Activated naive CD8-positive, alpha-beta T cell treated with anti-CD3 and anti-CD28 coated beads, Interleukin-2, amount 10 ng/mL, durations not matched to agents 7 days and 5 days (primary cell): ENCODE data around the gene CHCHD3. TPM values are rescaled to one million over a fixed set of nuclear protein-coding genes. Genes with fewer than 3 reads are reported as not detected.
A peak's percentile ranks its signal among the peaks of the same experiment; 100 is the strongest.
"Not testable (repeated sequence)": the region's sequence is repeated elsewhere in the genome, so short reads cannot be mapped to it uniquely, and the experiment has no call there.

Experiments used
- ATAC-seq: fragments of 150-1000 bp; cut with Tn5 transposase; one replicate; pipeline ENCODE4 v1.10.0; 2021; ENCODE audit warnings: low read depth, moderate library complexity
- POLR2A ChIA-PET: fragments of 350-600 bp; sonication (Branson Sonifier 250); formaldehyde crosslinking; loops from one replicate; lab custom pipeline; 2021; ENCODE audit warnings: antibody characterized with exemption; lab: Charles Lee
- DNase-seq: peaks from one replicate; pipeline ENCODE4 v3.0.0; 2021
- H3K27ac Mint-ChIP-seq: one replicate; pipeline ENCODE4 v1.8.0; 2022; ENCODE audit warnings: mild to moderate bottlenecking, mixed read lengths
- H3K27me3 Mint-ChIP-seq: one replicate; pipeline ENCODE4 v1.8.0; 2022; ENCODE audit warnings: mild to moderate bottlenecking, moderate library complexity, mixed read lengths
- H3K36me3 Mint-ChIP-seq: one replicate; pipeline ENCODE4 v1.8.0; 2021; ENCODE audit warnings: mild to moderate bottlenecking, mixed read lengths
- H3K4me1 Mint-ChIP-seq: one replicate; pipeline ENCODE4 v1.8.0; 2021; ENCODE audit warnings: mixed read lengths
- H3K4me3 Mint-ChIP-seq: one replicate; pipeline ENCODE4 v1.8.0; 2022; ENCODE audit warnings: mild to moderate bottlenecking, moderate library complexity, mixed read lengths
- H3K9me3 Mint-ChIP-seq: one replicate; pipeline ENCODE4 v1.8.0; 2021; ENCODE audit warnings: mixed read lengths
- total RNA-seq, 2 experiments: library from RNA; stranded (reverse); gene quantifications; one replicate each; pipeline ENCODE4 v1.2.3, GENCODE V29; 2021

The CHCHD3 gene
- total RNA-seq, 2 experiments from 2014 or later, result 40.4 to 44.5 TPM

GRCh38 chr7:132905136-132905535, 176.8 kb downstream of the CHCHD3 start:
- peaks cover 27% of the 10 kb centered on the region for H3K36me3 Mint-ChIP-seq
- H3K4me3 Mint-ChIP-seq, POLR2A ChIA-PET, H3K4me1 Mint-ChIP-seq, H3K27me3 Mint-ChIP-seq, DNase-seq, H3K9me3 Mint-ChIP-seq, ATAC-seq, H3K27ac Mint-ChIP-seq: not testable (repeated sequence)

DNA sequence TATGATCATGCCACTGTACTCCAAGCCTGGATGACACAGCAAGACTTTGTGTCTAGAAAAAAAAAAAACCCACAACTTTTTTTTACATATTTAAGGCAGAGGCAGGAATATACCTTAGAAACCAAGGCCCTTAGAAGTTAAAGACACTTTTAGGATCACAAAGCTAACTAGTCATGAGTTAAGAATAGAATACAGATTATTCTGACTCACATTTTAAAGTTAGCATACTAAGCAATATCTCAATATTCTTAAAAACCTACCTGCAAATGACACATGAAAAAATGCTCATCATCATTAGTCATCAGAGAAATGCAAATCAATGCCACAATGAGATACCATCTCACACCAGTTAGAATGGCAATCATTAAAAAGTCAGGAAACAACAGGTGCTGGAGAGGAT, 177.7 kb downstream of the CHCHD3 start:
- ATAC-seq (no peak), DNase-seq (no peak)
- Mint-ChIP-seq H3K27me3 (no peaks in the 10 kb centered on the region), H3K4me1 (no peaks in the 10 kb centered on the region), H3K36me3 (peaks cover 27% of the 10 kb centered on the region), H3K27ac (no peak overlapping the region), H3K9me3 (peaks cover 3% of the 10 kb centered on the region), H3K4me3 (no peak overlapping the region)
- POLR2A ChIA-PET, result no interaction called here

DNA sequence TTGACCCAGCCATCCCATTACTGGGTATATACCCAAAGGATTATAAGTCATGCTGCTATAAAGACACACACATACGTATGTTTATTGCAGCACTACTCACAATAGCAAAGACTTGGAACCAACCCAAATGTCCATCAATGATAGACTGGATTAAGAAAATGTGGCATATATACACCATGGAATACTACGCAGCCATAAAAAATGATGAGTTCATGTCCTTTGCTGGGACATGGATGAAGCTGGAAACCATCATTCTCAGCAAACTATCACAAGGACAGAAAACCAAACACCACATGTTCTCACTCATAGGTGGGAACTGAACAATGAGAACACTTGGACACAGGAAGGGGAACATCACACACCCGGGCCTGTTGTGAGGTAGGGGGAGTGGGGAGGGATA, 179.6 kb downstream of the CHCHD3 start:
- H3K27me3 Mint-ChIP-seq, result not testable (repeated sequence)
- peaks cover 22% of the 10 kb centered on the region for H3K36me3 Mint-ChIP-seq

GRCh38 chr7:132901241-132901640, 180.6 kb downstream of the CHCHD3 start:
- H3K27ac Mint-ChIP-seq, result no peak overlapping the region
- DNase-seq (no peak), ATAC-seq (no peak)
- peaks cover 26% of the 10 kb centered on the region for H3K36me3 Mint-ChIP-seq
- H3K9me3 Mint-ChIP-seq, result peaks cover 3% of the 10 kb centered on the region
- H3K27me3 Mint-ChIP-seq, result no peaks in the 10 kb centered on the region
- H3K4me3 Mint-ChIP-seq, result no peak overlapping the region
- H3K4me1 Mint-ChIP-seq, result no peaks in the 10 kb centered on the region
- POLR2A ChIA-PET, result no interaction called here

More for the DNA sequence above, 179.6 kb downstream of the CHCHD3 start:
- H3K4me1 Mint-ChIP-seq, POLR2A ChIA-PET, ATAC-seq, DNase-seq, H3K9me3 Mint-ChIP-seq, H3K27ac Mint-ChIP-seq, H3K4me3 Mint-ChIP-seq: not testable (repeated sequence)

DNA sequence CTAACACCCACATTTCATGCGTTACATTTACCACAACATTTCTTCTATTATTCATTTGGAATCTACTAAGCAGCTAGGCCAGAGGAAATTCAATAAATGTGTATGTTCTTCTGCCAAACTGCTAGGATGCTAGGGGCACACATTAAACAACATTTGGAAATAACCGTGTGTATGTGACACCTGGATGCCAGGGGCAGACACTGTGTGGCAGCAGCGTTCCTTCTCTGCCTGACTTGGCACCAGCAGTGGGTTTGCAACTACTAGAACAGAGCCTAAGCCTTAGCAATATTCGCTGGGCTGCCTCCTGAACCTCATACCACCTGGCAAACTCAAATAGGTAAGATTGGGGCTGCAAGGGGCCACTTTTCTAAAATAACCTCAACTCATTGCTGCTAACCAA, 182.1 kb downstream of the CHCHD3 start:
- POLR2A ChIA-PET, result no interaction called here
- H3K4me1 Mint-ChIP-seq, result no peaks in the 10 kb centered on the region
- peaks cover 6% of the 10 kb centered on the region for H3K9me3 Mint-ChIP-seq
- no peaks in the 10 kb centered on the region for H3K27me3 Mint-ChIP-seq
- peaks cover 23% of the 10 kb centered on the region for H3K36me3 Mint-ChIP-seq
- DNase-seq (no peak), ATAC-seq (no peak)
- no peak overlapping the region for H3K4me3 Mint-ChIP-seq
- no peak overlapping the region for H3K27ac Mint-ChIP-seq

GRCh38 chr7:132898641-132899175, 183.2 kb downstream of the CHCHD3 start:
- not testable (repeated sequence) for H3K27ac Mint-ChIP-seq, H3K27me3 Mint-ChIP-seq

GRCh38 chr7:132897093-132897687, 184.7 kb downstream of the CHCHD3 start:
- DNase-seq (no peak), ATAC-seq (no peak)
- H3K27ac Mint-ChIP-seq, result no peak overlapping the region
- H3K9me3 Mint-ChIP-seq, result peaks cover 8% of the 10 kb centered on the region
- H3K36me3 Mint-ChIP-seq, result peaks cover 23% of the 10 kb centered on the region
- H3K4me3 Mint-ChIP-seq, result no peak overlapping the region
- no peaks in the 10 kb centered on the region for H3K4me1 Mint-ChIP-seq
- H3K27me3 Mint-ChIP-seq, result no peaks in the 10 kb centered on the region
- POLR2A ChIA-PET, result no interaction called here

More at GRCh38 chr7:132898641-132899175, 183.2 kb downstream of the CHCHD3 start:
- POLR2A ChIA-PET, H3K9me3 Mint-ChIP-seq, H3K4me3 Mint-ChIP-seq, ATAC-seq, H3K4me1 Mint-ChIP-seq, DNase-seq: not testable (repeated sequence)
- H3K36me3 Mint-ChIP-seq, result peaks cover 21% of the 10 kb centered on the region

DNA sequence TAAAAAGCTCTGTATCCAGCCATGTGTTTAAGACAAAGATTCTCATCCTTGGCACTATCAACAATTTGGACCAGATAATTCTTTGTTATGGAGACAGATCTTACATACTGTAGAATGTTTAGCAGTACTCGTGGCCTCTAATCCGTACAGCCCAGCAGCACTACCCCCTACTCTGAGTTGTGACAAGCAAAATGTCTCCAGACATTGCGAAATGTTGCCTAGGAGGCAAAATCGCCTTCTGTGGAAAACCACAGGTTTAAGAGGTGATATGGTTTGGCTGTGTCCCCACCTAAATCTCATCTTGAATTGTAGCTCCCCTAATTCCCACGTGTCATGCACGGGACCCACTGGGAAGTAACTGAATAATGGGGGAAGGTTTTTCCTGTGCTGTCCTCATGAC, 186.7 kb downstream of the CHCHD3 start:
- POLR2A ChIA-PET, result no interaction called here
- no peak overlapping the region for H3K27ac Mint-ChIP-seq
- H3K4me3 Mint-ChIP-seq, result no peak overlapping the region

GRCh38 chr7:132893560-132893959, 188.3 kb downstream of the CHCHD3 start:
- no peak for DNase-seq
- POLR2A ChIA-PET, result no interaction called here
- no peak overlapping the region for H3K27ac Mint-ChIP-seq
- no peaks in the 10 kb centered on the region for H3K4me1 Mint-ChIP-seq
- H3K27me3 Mint-ChIP-seq, result no peaks in the 10 kb centered on the region
- H3K9me3 Mint-ChIP-seq, result peaks cover 9% of the 10 kb centered on the region
- no peak for ATAC-seq
- peaks cover 24% of the 10 kb centered on the region for H3K36me3 Mint-ChIP-seq
- no peak overlapping the region for H3K4me3 Mint-ChIP-seq

More for the DNA sequence above, 186.7 kb downstream of the CHCHD3 start:
- no peaks in the 10 kb centered on the region for H3K27me3 Mint-ChIP-seq
- peaks cover 9% of the 10 kb centered on the region for H3K9me3 Mint-ChIP-seq
- H3K36me3 Mint-ChIP-seq, result peaks cover 25% of the 10 kb centered on the region
- DNase-seq (no peak), ATAC-seq (no peak)
- no peaks in the 10 kb centered on the region for H3K4me1 Mint-ChIP-seq

GRCh38 chr7:132892744-132893143, 189.1 kb downstream of the CHCHD3 start:
- not testable (repeated sequence) for H3K27ac Mint-ChIP-seq

GRCh38 chr7:132891554-132891953, 190.3 kb downstream of the CHCHD3 start:
- peaks cover 22% of the 10 kb centered on the region for H3K36me3 Mint-ChIP-seq
- peaks cover 9% of the 10 kb centered on the region for H3K9me3 Mint-ChIP-seq
- no peaks in the 10 kb centered on the region for H3K27me3 Mint-ChIP-seq
- DNase-seq (no peak), ATAC-seq (no peak)
- H3K27ac Mint-ChIP-seq, result no peak overlapping the region
- POLR2A ChIA-PET, result no interaction called here
- H3K4me1 Mint-ChIP-seq, result no peaks in the 10 kb centered on the region
- H3K4me3 Mint-ChIP-seq, result no peak overlapping the region

More at GRCh38 chr7:132892744-132893143, 189.1 kb downstream of the CHCHD3 start:
- POLR2A ChIA-PET, ATAC-seq, H3K9me3 Mint-ChIP-seq, H3K4me1 Mint-ChIP-seq, H3K4me3 Mint-ChIP-seq, H3K27me3 Mint-ChIP-seq, DNase-seq: not testable (repeated sequence)
- peaks cover 24% of the 10 kb centered on the region for H3K36me3 Mint-ChIP-seq

DNA sequence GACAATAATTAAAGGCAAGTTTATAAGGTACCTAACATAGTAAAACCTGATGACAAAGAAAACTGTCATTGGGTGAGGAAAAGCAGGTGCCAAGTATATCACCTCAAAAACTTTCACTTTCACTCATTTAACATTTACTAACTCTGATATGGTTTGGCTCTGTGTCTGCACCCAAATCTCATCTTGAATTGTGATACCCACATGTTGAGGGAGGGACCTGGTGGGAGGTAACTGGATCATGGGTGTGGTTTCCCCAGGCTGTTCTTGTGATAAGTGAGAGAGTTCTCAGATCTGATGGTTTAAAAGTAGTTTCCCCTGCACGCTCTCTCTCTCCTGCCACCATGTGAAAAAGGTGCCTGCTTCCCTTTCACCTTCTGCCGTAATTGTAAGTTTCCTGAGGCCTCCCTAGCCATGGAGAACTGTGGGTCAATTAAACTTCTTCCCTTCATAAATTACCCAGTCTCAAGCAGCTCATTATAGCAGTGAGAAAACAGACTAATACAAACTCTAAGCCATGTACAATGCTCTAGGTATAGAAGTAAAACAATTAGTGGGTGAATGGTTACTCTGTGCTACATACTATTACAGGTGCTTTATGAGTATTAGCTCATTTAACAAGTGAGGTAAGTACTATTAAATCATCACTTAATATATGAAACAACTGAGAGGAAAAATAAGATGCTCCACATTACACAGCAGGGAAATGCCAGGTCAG, 199.0 kb downstream of the CHCHD3 start:
- no peak for DNase-seq
- ATAC-seq, result peak; percentile 79
- Mint-ChIP-seq H3K4me1 (peaks cover 21% of the 10 kb centered on the region), H3K27ac (peak overlapping the region; percentile 53), H3K36me3 (peaks cover 17% of the 10 kb centered on the region), H3K27me3 (no peaks in the 10 kb centered on the region), H3K4me3 (peak overlapping the region; percentile 57), H3K9me3 (no peaks in the 10 kb centered on the region)
- POLR2A ChIA-PET, result no interaction called here

- H3K27ac Mint-ChIP-seq, result no peak overlapping the region
- DNase-seq (no peak), ATAC-seq (no peak)
- no peaks in the 10 kb centered on the region for H3K9me3 Mint-ChIP-seq
- no peak overlapping the region for H3K4me3 Mint-ChIP-seq
- peaks cover 18% of the 10 kb centered on the region for H3K36me3 Mint-ChIP-seq
- peaks cover 21% of the 10 kb centered on the region for H3K4me1 Mint-ChIP-seq
- POLR2A ChIA-PET, result no interaction called here
- H3K27me3 Mint-ChIP-seq, result no peaks in the 10 kb centered on the region
Measured at GRCh38 chr7:132881317-132881716, 200.6 kb downstream of the CHCHD3 start.

- H3K36me3 Mint-ChIP-seq, result peaks cover 14% of the 10 kb centered on the region
- POLR2A ChIA-PET, result interaction anchor here (0.7 kb wide), 1 partner anchor 752 kb away, joined by 3 read pairs; no protein-coding TSS in a partner anchor
- DNase-seq (no peak), ATAC-seq (no peak)
- no peak overlapping the region for H3K4me3 Mint-ChIP-seq
- H3K27ac Mint-ChIP-seq, result no peak overlapping the region
- peaks cover 20% of the 10 kb centered on the region for H3K4me1 Mint-ChIP-seq
- no peaks in the 10 kb centered on the region for H3K9me3 Mint-ChIP-seq
- no peaks in the 10 kb centered on the region for H3K27me3 Mint-ChIP-seq
Measured at GRCh38 chr7:132879579-132879978, 202.3 kb downstream of the CHCHD3 start.
